Neural progenitor cell (in vitro differentiated cells): ENCODE data around the gene DNAAF5. TPM values are rescaled to one million over a fixed set of nuclear protein-coding genes. Genes with fewer than 3 reads are reported as not detected.

ENCODE experiments used
- DNase-seq: peaks from one replicate; pipeline ENCODE4 v3.0.0-alpha.2; 2016; ENCODE audit warnings: low spot score
- H2AFZ ChIP-seq: fragments of 200-600 bp; sonication (generic); replicated peaks from 2 replicates; pipeline ENCODE4 v1.6.1; 2016; ENCODE audit warnings: antibody characterized with exemption
- H3F3A ChIP-seq: fragments of 200-600 bp; sonication (generic); 2 replicates; pipeline ENCODE4 v1.6.1; 2016; ENCODE audit warnings: antibody characterized with exemption, low read depth
- H3K27ac ChIP-seq: fragments of 200-600 bp; sonication (generic); 2 replicates; pipeline ENCODE4 v1.5.1; 2016; ENCODE audit warnings: mild to moderate bottlenecking
- H3K27me3 ChIP-seq: fragments of 200-600 bp; sonication (generic); 2 replicates; pipeline ENCODE4 v1.6.1; 2016; ENCODE audit warnings: mild to moderate bottlenecking, moderate library complexity
- H3K36me3 ChIP-seq: fragments of 200-600 bp; sonication (generic); 2 replicates; pipeline ENCODE4 v1.5.1; 2016
- H3K4me1 ChIP-seq: fragments of 200-600 bp; sonication (generic); 2 replicates; pipeline ENCODE4 v1.6.1; 2016; ENCODE audit warnings: mixed run types
- H3K4me2 ChIP-seq: fragments of 200-600 bp; sonication (generic); 2 replicates; pipeline ENCODE4 v1.6.1; 2016
- H3K4me3 ChIP-seq: fragments of 200-600 bp; sonication (generic); 2 replicates; pipeline ENCODE4 v1.5.1; 2016
- H3K79me2 ChIP-seq: fragments of 200-600 bp; sonication (generic); 2 replicates; pipeline ENCODE4 v1.6.1; 2016; ENCODE audit warnings: low read depth
- H3K9ac ChIP-seq: fragments of 200-600 bp; sonication (generic); 2 replicates; pipeline ENCODE4 v1.6.1; 2016
- H3K9me3 ChIP-seq: fragments of 200-600 bp; sonication (generic); 2 replicates; pipeline ENCODE4 v1.5.1; 2016; ENCODE audit warnings: low read depth
- H4K20me1 ChIP-seq: fragments of 200-600 bp; sonication (generic); 2 replicates; pipeline ENCODE4 v1.6.1; 2016; ENCODE audit warnings: low read depth
- H3K27ac Mint-ChIP-seq: 3 replicates; pipeline ENCODE4 v1.8.0; 2021; ENCODE audit warnings: mixed read lengths
- H3K27me3 Mint-ChIP-seq: 2 replicates; pipeline ENCODE4 v1.8.0; 2022; ENCODE audit warnings: low read depth, mild to moderate bottlenecking, inconsistent platforms, moderate library complexity, mixed read lengths; ENCODE audit not compliant: insufficient read depth
- H3K36me3 Mint-ChIP-seq: 3 replicates; pipeline ENCODE4 v1.8.0; 2021; ENCODE audit warnings: mixed read lengths
- H3K4me1 Mint-ChIP-seq: 3 replicates; pipeline ENCODE4 v1.8.0; 2021; ENCODE audit warnings: mixed read lengths
- H3K4me3 Mint-ChIP-seq: 3 replicates; pipeline ENCODE4 v1.8.0; 2021; ENCODE audit warnings: mild to moderate bottlenecking, moderate library complexity, mixed read lengths
- H3K9me3 Mint-ChIP-seq: 3 replicates; pipeline ENCODE4 v1.8.0; 2020; ENCODE audit warnings: mixed read lengths
- CTCF ChIP-seq: fragments of 200-600 bp; sonication (generic); IDR thresholded peaks from 2 replicates; pipeline ENCODE4 v1.5.1; 2017; ENCODE audit warnings: antibody characterized with exemption, mild to moderate bottlenecking
- EZH2 ChIP-seq: fragments of 200-600 bp; sonication (generic); IDR thresholded peaks from 2 replicates; pipeline ENCODE4 v1.6.1; 2017; ENCODE audit warnings: antibody characterized with exemption, mild to moderate bottlenecking, moderate library complexity
- EZH2phosphoT487 ChIP-seq: fragments of 200-600 bp; sonication (generic); IDR thresholded peaks from 2 replicates; pipeline ENCODE4 v1.6.1; 2017; ENCODE audit warnings: antibody characterized with exemption
- total RNA-seq: library from RNA; depleted of rRNA; stranded (reverse); fragments of >200 nt; gene quantifications from 2 replicates; pipeline ENCODE4 v1.2.3, GENCODE V29; 2015; ENCODE audit warnings: low replicate concordance

Gene DNAAF5
- total RNA-seq, 1 donor from 2014 or later, result 23.5 TPM

- Histone ChIP-seq H3K79me2 (no peaks in the 10 kb centered on the region), H3K27ac (no peak overlapping the region), H3K4me3 (no peak overlapping the region), H3F3A (peaks cover 2% of the 10 kb centered on the region), H3K27me3 (no peaks in the 10 kb centered on the region), H3K36me3 (no peaks in the 10 kb centered on the region), H3K4me2 (no peak overlapping the region), H3K9ac (no peak overlapping the region), H3K9me3 (no peaks in the 10 kb centered on the region), H2AFZ (no peak overlapping the region), H3K4me1 (no peaks in the 10 kb centered on the region), H4K20me1 (no peaks in the 10 kb centered on the region)
- Mint-ChIP-seq H3K4me3 (no peak overlapping the region), H3K36me3 (peaks cover 19% of the 10 kb centered on the region), H3K27me3 (peaks cover 5% of the 10 kb centered on the region), H3K27ac (no peak overlapping the region), H3K4me1 (no peaks in the 10 kb centered on the region), H3K9me3 (peaks cover 2% of the 10 kb centered on the region)
- TF ChIP-seq EZH2 (no peak), CTCF (peak; percentile 39), EZH2phosphoT487 (no peak)
- peak; percentile 68 for DNase-seq
Observed at GRCh38 chr7:768881-769504, 42.5 kb downstream of the DNAAF5 start.

GRCh38 chr7:770336-770735, 43.8 kb downstream of the DNAAF5 start:
- DNase-seq, result no peak
- Histone ChIP-seq H3K9ac (no peak overlapping the region), H2AFZ (no peak overlapping the region), H3K79me2 (no peaks in the 10 kb centered on the region), H3K4me3 (no peak overlapping the region), H3K9me3 (no peaks in the 10 kb centered on the region), H3F3A (peaks cover 6% of the 10 kb centered on the region), H3K36me3 (no peaks in the 10 kb centered on the region), H4K20me1 (no peaks in the 10 kb centered on the region), H3K4me2 (no peak overlapping the region), H3K27ac (no peak overlapping the region), H3K27me3 (no peaks in the 10 kb centered on the region), H3K4me1 (no peaks in the 10 kb centered on the region)
- TF ChIP-seq EZH2 (no peak), EZH2phosphoT487 (no peak), CTCF (no peak)
- H3K36me3 Mint-ChIP-seq, result peaks cover 18% of the 10 kb centered on the region
- no peaks in the 10 kb centered on the region for H3K4me1 Mint-ChIP-seq
- no peak overlapping the region for H3K4me3 Mint-ChIP-seq
- no peak overlapping the region for H3K27ac Mint-ChIP-seq
- peaks cover 2% of the 10 kb centered on the region for H3K9me3 Mint-ChIP-seq
- H3K27me3 Mint-ChIP-seq, result peaks cover 3% of the 10 kb centered on the region

- Histone ChIP-seq H3K4me1 (no peaks in the 10 kb centered on the region), H2AFZ (no peak overlapping the region), H3K9me3 (no peaks in the 10 kb centered on the region), H3K4me2 (no peak overlapping the region), H3K27ac (no peak overlapping the region), H3F3A (peaks cover 6% of the 10 kb centered on the region), H3K79me2 (no peaks in the 10 kb centered on the region), H3K9ac (no peak overlapping the region), H3K4me3 (no peak overlapping the region), H3K36me3 (peaks cover 3% of the 10 kb centered on the region), H3K27me3 (no peaks in the 10 kb centered on the region), H4K20me1 (no peaks in the 10 kb centered on the region)
- Mint-ChIP-seq H3K9me3 (peaks cover 2% of the 10 kb centered on the region), H3K4me3 (no peak overlapping the region), H3K36me3 (peaks cover 19% of the 10 kb centered on the region), H3K4me1 (no peaks in the 10 kb centered on the region), H3K27ac (no peak overlapping the region), H3K27me3 (peaks cover 3% of the 10 kb centered on the region)
- DNase-seq, result no peak
- TF ChIP-seq EZH2 (no peak), CTCF (no peak), EZH2phosphoT487 (no peak)
Observed at GRCh38 chr7:770741-771166, 44.3 kb downstream of the DNAAF5 start.
